ENCODE data around the gene TBC1D5. TPM values are rescaled to one million over a fixed set of nuclear protein-coding genes. Genes with fewer than 3 reads are reported as not detected.

Gene TBC1D5
- total and polyA plus RNA-seq, 12 donors: 6.7 to 35.6 (median 30.5) TPM

DNA sequence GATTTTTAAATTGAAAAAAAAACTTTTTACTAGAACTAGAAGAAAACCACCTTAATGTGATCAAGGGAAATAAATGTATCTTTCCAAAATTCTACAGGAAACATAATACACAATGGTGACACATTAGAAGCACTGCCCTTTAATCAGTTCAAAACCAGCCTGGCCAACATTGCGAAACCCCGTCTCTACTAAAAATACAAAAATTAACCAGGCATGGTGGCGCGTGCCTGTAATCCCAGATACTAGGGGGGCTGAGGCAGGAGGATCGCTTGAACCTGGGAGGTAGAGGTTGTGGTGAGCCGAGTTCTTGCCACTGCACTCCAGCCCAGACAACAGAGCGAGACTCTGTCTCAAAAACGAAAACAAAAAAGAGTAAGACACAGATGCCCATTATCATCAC is 134.5 kb downstream of the TBC1D5 start:
- TF ChIP-seq, protein P1, sequence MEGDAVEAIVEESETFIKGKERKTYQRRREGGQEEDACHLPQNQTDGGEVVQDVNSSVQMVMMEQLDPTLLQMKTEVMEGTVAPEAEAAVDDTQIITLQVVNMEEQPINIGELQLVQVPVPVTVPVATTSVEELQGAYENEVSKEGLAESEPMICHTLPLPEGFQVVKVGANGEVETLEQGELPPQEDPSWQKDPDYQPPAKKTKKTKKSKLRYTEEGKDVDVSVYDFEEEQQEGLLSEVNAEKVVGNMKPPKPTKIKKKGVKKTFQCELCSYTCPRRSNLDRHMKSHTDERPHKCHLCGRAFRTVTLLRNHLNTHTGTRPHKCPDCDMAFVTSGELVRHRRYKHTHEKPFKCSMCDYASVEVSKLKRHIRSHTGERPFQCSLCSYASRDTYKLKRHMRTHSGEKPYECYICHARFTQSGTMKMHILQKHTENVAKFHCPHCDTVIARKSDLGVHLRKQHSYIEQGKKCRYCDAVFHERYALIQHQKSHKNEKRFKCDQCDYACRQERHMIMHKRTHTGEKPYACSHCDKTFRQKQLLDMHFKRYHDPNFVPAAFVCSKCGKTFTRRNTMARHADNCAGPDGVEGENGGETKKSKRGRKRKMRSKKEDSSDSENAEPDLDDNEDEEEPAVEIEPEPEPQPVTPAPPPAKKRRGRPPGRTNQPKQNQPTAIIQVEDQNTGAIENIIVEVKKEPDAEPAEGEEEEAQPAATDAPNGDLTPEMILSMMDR (IDR thresholded peaks at IDR 0.05): no peak
- no peak overlapping the region for H3K27ac ChIP-seq
- no peaks in the 10 kb centered on the region for H3K4me1 ChIP-seq
- intact Hi-C loops (cut with DNase I): no loop called here
- WGBS, 2 donors: 94 to 95% methylated on average over 8 of the region's 8 CpGs
- no peaks in the 10 kb centered on the region for H3K36me3 ChIP-seq
- no peaks in the 10 kb centered on the region for H3K27me3 ChIP-seq
- H3K4me3 ChIP-seq: no peak overlapping the region
- H3K9me3 ChIP-seq: peaks cover 0 to 6% (median 0%) of the 10 kb centered on the region in 11 donors
- ATAC-seq (no peak), DNase-seq (no peak)

DNA sequence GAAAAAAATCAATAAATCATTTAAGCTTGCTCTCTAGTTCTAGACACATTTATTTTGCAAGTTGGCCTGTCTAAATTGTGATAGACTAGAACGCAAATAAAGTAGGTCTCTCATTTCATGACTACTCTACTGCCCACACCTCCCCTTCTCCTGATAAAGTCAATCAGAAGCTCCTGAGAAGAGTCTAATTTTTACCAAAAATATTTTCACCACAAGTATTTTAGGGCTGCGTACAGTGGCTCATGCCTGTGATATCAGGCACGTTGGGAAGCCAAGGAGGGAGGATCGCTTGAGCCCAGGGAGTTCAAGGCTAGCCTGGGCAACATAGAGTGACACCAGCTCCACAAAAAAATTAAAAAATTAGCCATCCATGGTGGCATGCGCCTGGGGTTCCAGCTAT is 136.5 kb downstream of the TBC1D5 start:
- no peaks in the 10 kb centered on the region for H3K36me3 ChIP-seq
- peaks cover 0 to 5% (median 0%) of the 10 kb centered on the region in 11 donors for H3K9me3 ChIP-seq
- intact Hi-C loops (cut with DNase I): no loop called here
- H3K27ac ChIP-seq: no peak overlapping the region
- H3K4me1 ChIP-seq: no peaks in the 10 kb centered on the region
- no peak for ATAC-seq
- TF ChIP-seq, protein P1 (IDR thresholded peaks at IDR 0.05): no peak
- no peak for DNase-seq
- no peaks in the 10 kb centered on the region for H3K27me3 ChIP-seq
- 90 to 91% methylated on average over 5 of the region's 5 CpGs for WGBS, 2 donors
- H3K4me3 ChIP-seq: no peak overlapping the region

DNA sequence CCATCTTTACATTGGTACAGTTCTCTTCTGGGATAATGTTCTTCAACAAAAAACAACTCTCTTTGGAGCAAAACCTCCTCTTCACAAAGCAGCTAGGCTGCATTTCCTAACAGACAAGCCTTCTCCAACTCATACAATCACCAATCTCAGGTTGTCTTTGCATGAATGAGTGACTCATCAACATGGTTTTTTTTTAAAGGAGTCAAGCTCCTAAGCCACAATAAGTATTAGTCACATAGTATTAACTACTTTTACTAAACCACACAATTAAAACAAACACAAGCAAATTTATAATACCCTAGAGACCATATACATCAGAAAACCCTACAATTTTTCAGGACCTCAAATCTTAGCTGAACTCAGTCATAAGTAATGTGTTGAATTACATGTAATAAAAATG is 137.4 kb downstream of the TBC1D5 start:
- no peak for DNase-seq
- TF ChIP-seq, protein P1 (IDR thresholded peaks at IDR 0.05): no peak
- Histone ChIP-seq H3K4me1 (no peaks in the 10 kb centered on the region), H3K4me3 (no peak overlapping the region), H3K36me3 (no peaks in the 10 kb centered on the region), H3K9me3 (peaks cover 0 to 14% (median 0%) of the 10 kb centered on the region in 11 donors), H3K27ac (no peak overlapping the region), H3K27me3 (no peaks in the 10 kb centered on the region)
- intact Hi-C loops (cut with DNase I): no loop called here
- ATAC-seq: no peak

DNA sequence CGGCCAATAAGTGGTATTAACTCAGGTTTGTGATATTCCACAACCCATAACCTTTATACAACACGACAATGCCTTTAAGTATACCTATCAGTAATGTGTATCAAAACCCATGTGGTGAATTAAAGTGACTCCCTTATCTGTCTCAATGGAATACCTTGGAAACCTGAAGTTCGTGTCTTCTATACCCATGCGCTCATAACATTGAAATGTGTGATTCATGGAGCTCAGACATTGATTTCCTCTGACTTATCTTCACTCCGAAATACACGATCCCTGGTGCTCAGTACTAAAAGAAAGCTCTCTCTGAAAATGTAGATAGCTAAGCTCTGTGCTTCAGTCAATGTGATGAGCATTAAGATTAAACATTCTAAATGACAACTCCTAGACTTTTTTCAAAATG is 140.3 kb downstream of the TBC1D5 start:
- no peak for DNase-seq
- Histone ChIP-seq H3K4me3 (no peak overlapping the region), H3K4me1 (no peaks in the 10 kb centered on the region), H3K27ac (no peak overlapping the region), H3K27me3 (no peaks in the 10 kb centered on the region), H3K9me3 (peaks cover 0 to 29% (median 2%) of the 10 kb centered on the region in 11 donors), H3K36me3 (no peaks in the 10 kb centered on the region)
- no peak for ATAC-seq
- intact Hi-C loops (cut with DNase I): no loop called here
- TF ChIP-seq, protein P1 (IDR thresholded peaks at IDR 0.05): no peak
- WGBS, 2 donors: 96 to 97% methylated on average over 6 of the region's 6 CpGs
